ENCODE measurements around the gene CCT6B. TPM values are rescaled to one million over a fixed set of nuclear protein-coding genes. Genes with fewer than 3 reads are reported as not detected.

The CCT6B gene
- total and polyA plus RNA-seq, 9 donors = 1.7 to 5.8 (median 3.8) TPM

GRCh38 chr17:34981538-34982241, 20.4 kb upstream of the CCT6B start:
- no peak for DNase-seq
- Histone ChIP-seq H3K4me3 (peak overlapping the region; percentile 84), H3K27me3 (no peaks in the 10 kb centered on the region), H3K27ac (peak overlapping the region in 1 of 2 donors; percentile 100), H3K9me3 (no peaks in the 10 kb centered on the region), H3K36me3 (no peaks in the 10 kb centered on the region), H3K4me1 (ENCODE audit: insufficient read depth) (peaks cover 8% of the 10 kb centered on the region)
- intact Hi-C loops (cut with DNase I) = loop anchor here in 1 of 4 donors (10.0 kb wide), 1 partner anchor 103 kb away; no protein-coding TSS in a partner anchor
- TF ChIP-seq EP300 (IDR thresholded peaks at IDR 0.05) = no peak
- no peak for TF ChIP-seq CTCF (IDR thresholded peaks at IDR 0.05)
- TF ChIP-seq POLR2A (IDR thresholded peaks at IDR 0.05) = no peak
- 8 to 10% (median 9%) methylated on average over 8 of the region's 8 CpGs for WGBS, 3 donors

- peak in 4 of 5 donors; percentile 51 to 86 (median 79) for DNase-seq
- 0 to 1% (median 0%) methylated on average over 20 to 68 of the region's 69 CpGs for WGBS, 3 donors
- intact Hi-C loops (cut with DNase I) = loop anchor here in 1 of 4 donors (10.0 kb wide), 1 partner anchor 104 kb away; no protein-coding TSS in a partner anchor
- H3K27me3 ChIP-seq = no peaks in the 10 kb centered on the region
- no peaks in the 10 kb centered on the region for H3K9me3 ChIP-seq
- no peaks in the 10 kb centered on the region for H3K36me3 ChIP-seq
- H3K27ac ChIP-seq = peak overlapping the region; percentile 99 to 100
- H3K4me1 ChIP-seq (ENCODE audit: insufficient read depth) = peaks cover 8% of the 10 kb centered on the region
- H3K4me3 ChIP-seq = peak overlapping the region; percentile 84
- no peak for TF ChIP-seq POLR2A (IDR thresholded peaks at IDR 0.05)
- TF ChIP-seq EP300 (IDR thresholded peaks at IDR 0.05) = no peak
- peak; percentile 13 to 42 (median 18) for TF ChIP-seq CTCF (IDR thresholded peaks at IDR 0.05)
Observed at GRCh38 chr17:34980681-34981537, 19.6 kb upstream of the CCT6B start.

GRCh38 chr17:34980353-34980680, 19.1 kb upstream of the CCT6B start, which contains the start of gene LIG3:
Gene LIG3 (plus strand): TSS chr17:34980512. CDS start chr17:34983006, 2,494 bp downstream.
- H3K27me3 ChIP-seq = no peaks in the 10 kb centered on the region
- peak within 1 kb of the TSS; percentile 99 to 100 for H3K27ac ChIP-seq
- intact Hi-C loops (cut with DNase I) = loop anchor here in 1 of 4 donors (10.0 kb wide), 1 partner anchor 104 kb away; no protein-coding TSS in a partner anchor
- H3K9me3 ChIP-seq = no peaks in the 10 kb centered on the region
- H3K4me3 ChIP-seq = peak within 1 kb of the TSS; percentile 84
- no peaks in the 10 kb centered on the region for H3K36me3 ChIP-seq
- peaks cover 8% of the 10 kb centered on the region for H3K4me1 ChIP-seq (ENCODE audit: insufficient read depth)
- peak; percentile 94 to 97 (median 96) for DNase-seq
- TF ChIP-seq POLR2A (IDR thresholded peaks at IDR 0.05) (peak; percentile 76), CTCF (IDR thresholded peaks at IDR 0.05) (no peak), EP300 (IDR thresholded peaks at IDR 0.05) (no peak)
- 0 to 1% (median 0%) methylated on average over 20 to 39 of the region's 39 CpGs for WGBS, 3 donors

- peak overlapping the region; percentile 84 for H3K4me3 ChIP-seq
- DNase-seq = no peak
- no peaks in the 10 kb centered on the region for H3K9me3 ChIP-seq
- H3K36me3 ChIP-seq = no peaks in the 10 kb centered on the region
- TF ChIP-seq POLR2A (IDR thresholded peaks at IDR 0.05) = no peak
- TF ChIP-seq EP300 (IDR thresholded peaks at IDR 0.05) = no peak
- TF ChIP-seq CTCF (IDR thresholded peaks at IDR 0.05) = no peak
- peak overlapping the region; percentile 99 to 100 for H3K27ac ChIP-seq
- peaks cover 8% of the 10 kb centered on the region for H3K4me1 ChIP-seq (ENCODE audit: insufficient read depth)
- H3K27me3 ChIP-seq = no peaks in the 10 kb centered on the region
- intact Hi-C loops (cut with DNase I) = loop anchor here in 1 of 4 donors (10.0 kb wide), 1 partner anchor 105 kb away; no protein-coding TSS in a partner anchor
- WGBS, 3 donors = 16 to 18% (median 17%) methylated on average over 15 of the region's 15 CpGs
Observed at GRCh38 chr17:34979650-34980352, 18.5 kb upstream of the CCT6B start.
